ENCODE data around the gene SLC25A23. TPM values are rescaled to one million over a fixed set of nuclear protein-coding genes. Genes with fewer than 3 reads are reported as not detected.

SLC25A23 gene
- total RNA-seq, 1 experiment from 2014 or later = 42.9 TPM

GRCh38 chr19:6424939-6425731 is 34.5 kb downstream of the SLC25A23 start:
- Histone ChIP-seq H3K56ac (ENCODE audit: insufficient read length, low read depth, low read length) (no peak overlapping the region), H2BK12ac (ENCODE audit: insufficient read length, low read depth, low read length) (no peak overlapping the region), H3K27ac (ENCODE audit: insufficient read length, low read depth, low read length) (no peak overlapping the region), H3K4me1 (ENCODE audit: insufficient read depth, low read length) (no peaks in the 10 kb centered on the region), H3K79me1 (ENCODE audit: insufficient read depth, low read depth, low read length, poor library complexity, severe bottlenecking) (peaks cover 3% of the 10 kb centered on the region), H4K8ac (replicated peaks; ENCODE audit: insufficient read length, low read depth, low read length) (no peak overlapping the region), H3T11ph (ENCODE audit: low read length) (no peak overlapping the region), H3K23me2 (ENCODE audit: insufficient read length, low read depth, low read length, poor library complexity, severe bottlenecking) (peaks cover 4% of the 10 kb centered on the region), H3K4me2 (ENCODE audit: insufficient read depth, insufficient read length, low read length) (no peak overlapping the region), H2AK5ac (ENCODE audit: insufficient read length, low read length) (no peak overlapping the region), H4K20me1 (ENCODE audit: control insufficient read depth, insufficient read depth, insufficient read length) (no peaks in the 10 kb centered on the region), H3K9ac (ENCODE audit: extremely low read depth, insufficient read length, low read length) (no peak overlapping the region), H3K14ac (ENCODE audit: insufficient read depth, low read length) (no peak overlapping the region), H2BK15ac (ENCODE audit: low read depth, low read length) (no peak overlapping the region), H2BK120ac (ENCODE audit: low read depth, low read length, poor library complexity, severe bottlenecking) (no peak overlapping the region), H2BK20ac (ENCODE audit: low read depth, low read length, poor library complexity, severe bottlenecking) (no peak overlapping the region), H2AFZ (ENCODE audit: low read length) (no peak overlapping the region), H3K4ac (ENCODE audit: low read depth, low read length) (no peak overlapping the region), H3K27me3 (ENCODE audit: insufficient read depth, low read length) (no peaks in the 10 kb centered on the region), H4K91ac (ENCODE audit: insufficient read length, low read depth, low read length) (no peak overlapping the region), H3K9me3 (ENCODE audit: control insufficient read depth, low read depth, low read length) (no peaks in the 10 kb centered on the region), H3K18ac (ENCODE audit: insufficient read length, low read depth, low read length) (peak overlapping the region; percentile 60), H3K23ac (ENCODE audit: insufficient read length, low read depth, low read length) (no peak overlapping the region), H4K5ac (ENCODE audit: insufficient read length, low read depth, low read length) (no peak overlapping the region), H2BK5ac (ENCODE audit: insufficient read length, low read length) (no peak overlapping the region), H3K79me2 (ENCODE audit: insufficient read depth, low read length) (peaks cover 40% of the 10 kb centered on the region)
- Mint-ChIP-seq H3K9me3 (peaks cover 6 to 8% of the 10 kb centered on the region in 2 experiments), H3K36me3 (ENCODE audit: insufficient read depth in 1 of 3, low read depth in 3 of 3) (peaks cover 21 to 42% (median 36%) of the 10 kb centered on the region in 3 experiments), H3K4me1 (peaks cover 10 to 20% of the 10 kb centered on the region in 2 experiments), H3K27ac (peak overlapping the region in 2 of 3 experiments; percentile 51 to 88; a peak in 2 of 7 replicates), H3K4me3 (peak overlapping the region; percentile 68 to 82), H3K27me3 (ENCODE audit: low read depth) (peaks cover 13% of the 10 kb centered on the region)
- WGBS (ENCODE audit: extremely low coverage, insufficient read length, low lambda C conversion rate) = no CpG with 5 or more reads among the region's 43 CpGs
- peak; percentile 100 for DNase-seq
- no peak for TF ChIP-seq CTCF (conservative IDR thresholded peaks at IDR 0.05)

Measured in H9 (cell line).